HEK293 (cell line): ENCODE data around the gene PSMC3.

Source experiments
- CTCF ChIA-PET: fragments of 350-600 bp; formaldehyde crosslinking; extraction: SDS; loops from one replicate; lab custom pipeline; 2021; ENCODE audit warnings: antibody characterized with exemption; lab: Yijun Ruan, JAX
- POLR2A ChIA-PET: fragments of 300-600 bp; formaldehyde crosslinking; extraction: SDS; loops from one replicate; lab custom pipeline; 2020; ENCODE audit warnings: antibody characterized with exemption, inconsistent platforms; lab: Yijun Ruan, JAX
- H3K27ac ChIP-seq: fragments of 200-500 bp; sonication (Bioruptor generic); 2 replicates; pipeline ENCODE4 v1.5.1; 2014; ENCODE audit warnings: low read depth, low read length, control low read depth, inconsistent platforms; ENCODE audit errors: extremely low read depth
- H3K36me3 ChIP-seq, 2 experiments: fragments of 200-500 bp in 1 of 2; sonication (Bioruptor generic) in 1 of 2; 1 replicate in 1 of 2; 2 replicates in 1 of 2; pipeline ENCODE4 v1.5.1; 2014 to 2017; ENCODE audit warnings: inconsistent platforms in 2 of 2, low read length in 2 of 2; ENCODE audit not compliant: control insufficient read depth in 2 of 2, insufficient read depth in 1 of 2
- H3K4me1 ChIP-seq: fragments of 200-500 bp; sonication (Bioruptor generic); 2 replicates; pipeline ENCODE4 v1.5.1; 2014; ENCODE audit warnings: mild to moderate bottlenecking, low read length, inconsistent platforms; ENCODE audit not compliant: control insufficient read depth, insufficient read depth
- H3K4me3 ChIP-seq: 2 replicates; pipeline ENCODE4 v1.5.1; 2011; ENCODE audit warnings: low read depth, mild to moderate bottlenecking, control low read depth, low read length, moderate library complexity
- H3K9me3 ChIP-seq: fragments of 200-500 bp; sonication (Bioruptor generic); 2 replicates; pipeline ENCODE4 v1.5.1; 2014; ENCODE audit warnings: low read depth, low read length, inconsistent platforms; ENCODE audit not compliant: control insufficient read depth, insufficient read depth
- GLIS2 ChIP-seq: fragments of 450-650 bp; formaldehyde crosslinking; IDR thresholded peaks from 2 replicates; pipeline ENCODE4 v1.5.1; 2016; ENCODE audit warnings: missing biosample characterization, missing genetic modification characterization
- IKZF3 ChIP-seq: fragments of 450-650 bp; IDR thresholded peaks from 2 replicates; pipeline ENCODE4 v1.5.0; 2018; ENCODE audit warnings: missing biosample characterization, mild to moderate bottlenecking, missing genetic modification characterization, moderate library complexity
- KLF9 ChIP-seq: fragments of 450-650 bp; formaldehyde crosslinking; IDR thresholded peaks from 2 replicates; pipeline ENCODE4 v1.5.1; 2016; ENCODE audit warnings: missing biosample characterization, missing genetic modification characterization, low read depth
- PATZ1 ChIP-seq: fragments of 450-650 bp; formaldehyde crosslinking; IDR thresholded peaks from 2 replicates; pipeline ENCODE4 v1.5.1; 2016; ENCODE audit warnings: missing biosample characterization, missing genetic modification characterization
- PRDM6 ChIP-seq: fragments of 450-650 bp; formaldehyde crosslinking; IDR thresholded peaks from 2 replicates; pipeline ENCODE4 v1.5.1; 2017; ENCODE audit warnings: missing biosample characterization, missing genetic modification characterization
- YY2 ChIP-seq: fragments of 450-650 bp; formaldehyde crosslinking; IDR thresholded peaks from 2 replicates; pipeline ENCODE4 v1.5.1; 2016; ENCODE audit warnings: missing biosample characterization, missing genetic modification characterization
- ZBTB21 ChIP-seq: fragments of 450-650 bp; formaldehyde crosslinking; IDR thresholded peaks from 2 replicates; pipeline ENCODE4 v1.5.1; 2017; ENCODE audit warnings: missing biosample characterization, missing genetic modification characterization
- ZBTB48 ChIP-seq: fragments of 450-650 bp; formaldehyde crosslinking; IDR thresholded peaks from 2 replicates; pipeline ENCODE4 v1.5.1; 2016; ENCODE audit warnings: missing biosample characterization, missing genetic modification characterization
- ZEB2 ChIP-seq: fragments of 450-650 bp; formaldehyde crosslinking; IDR thresholded peaks from 2 replicates; pipeline ENCODE4 v1.5.1; 2016; ENCODE audit warnings: missing biosample characterization, missing genetic modification characterization
- ZNF157 ChIP-seq: fragments of 450-650 bp; formaldehyde crosslinking; IDR thresholded peaks from 2 replicates; pipeline ENCODE4 v1.5.1; 2016; ENCODE audit warnings: missing biosample characterization, missing genetic modification characterization
- ZNF18 ChIP-seq: fragments of 450-650 bp; formaldehyde crosslinking; IDR thresholded peaks from 2 replicates; pipeline ENCODE4 v1.5.1; 2016; ENCODE audit warnings: missing biosample characterization, missing genetic modification characterization
- ZNF223 ChIP-seq: fragments of 450-650 bp; formaldehyde crosslinking; IDR thresholded peaks from 2 replicates; pipeline ENCODE4 v1.5.1; 2016; ENCODE audit warnings: missing biosample characterization, missing genetic modification characterization
- ZNF248 ChIP-seq: fragments of 450-650 bp; formaldehyde crosslinking; IDR thresholded peaks from 2 replicates; pipeline ENCODE4 v1.5.1; 2017; ENCODE audit warnings: missing biosample characterization, missing genetic modification characterization
- ZNF274 ChIP-seq, 2 experiments: fragments of 200-500 bp in 1 of 2; fragments of 450-650 bp in 1 of 2; sonication (Bioruptor generic) in 1 of 2; formaldehyde crosslinking in 1 of 2; IDR thresholded peaks; 2 replicates each; pipeline versions ENCODE4 v1.5.1 to v1.6.1; 2014 to 2016; ENCODE audit warnings: borderline replicate concordance in 1 of 2, inconsistent platforms in 1 of 2, low read length in 1 of 2, missing biosample characterization in 1 of 2, missing genetic modification characterization in 1 of 2
- ZNF311 ChIP-seq: fragments of 450-650 bp; formaldehyde crosslinking; IDR thresholded peaks from 2 replicates; pipeline ENCODE4 v1.5.1; 2017; ENCODE audit warnings: missing biosample characterization, missing genetic modification characterization, borderline replicate concordance
- ZNF350 ChIP-seq: fragments of 450-650 bp; formaldehyde crosslinking; IDR thresholded peaks from 2 replicates; pipeline ENCODE4 v1.5.0; 2017; ENCODE audit warnings: missing biosample characterization, mild to moderate bottlenecking, missing genetic modification characterization
- ZNF354C ChIP-seq: fragments of 450-650 bp; formaldehyde crosslinking; IDR thresholded peaks from 2 replicates; pipeline ENCODE4 v1.5.1; 2016; ENCODE audit warnings: missing biosample characterization, missing genetic modification characterization, low read depth, borderline replicate concordance
- ZNF37A ChIP-seq: fragments of 450-650 bp; IDR thresholded peaks from 2 replicates; pipeline ENCODE4 v1.5.1; 2018; ENCODE audit warnings: missing biosample characterization, missing genetic modification characterization
- ZNF423 ChIP-seq: fragments of 450-650 bp; formaldehyde crosslinking; IDR thresholded peaks from 2 replicates; pipeline ENCODE4 v1.5.1; 2016; ENCODE audit warnings: missing biosample characterization, missing genetic modification characterization
- ZNF426 ChIP-seq: fragments of 450-650 bp; formaldehyde crosslinking; IDR thresholded peaks from 2 replicates; pipeline ENCODE4 v1.5.1; 2017; ENCODE audit warnings: missing biosample characterization, missing genetic modification characterization, mild to moderate bottlenecking, inconsistent platforms, moderate library complexity
- ZNF544 ChIP-seq: fragments of 450-650 bp; formaldehyde crosslinking; IDR thresholded peaks from 2 replicates; pipeline ENCODE4 v1.5.0; 2017; ENCODE audit warnings: missing biosample characterization, missing genetic modification characterization
- ZNF600 ChIP-seq: fragments of 450-650 bp; formaldehyde crosslinking; IDR thresholded peaks from 2 replicates; pipeline ENCODE4 v1.5.1; 2016; ENCODE audit warnings: missing biosample characterization, missing genetic modification characterization
- ZNF623 ChIP-seq: fragments of 450-650 bp; formaldehyde crosslinking; IDR thresholded peaks from 2 replicates; pipeline ENCODE4 v1.5.1; 2016; ENCODE audit warnings: missing biosample characterization, missing genetic modification characterization
- ZNF658 ChIP-seq: fragments of 450-650 bp; formaldehyde crosslinking; IDR thresholded peaks from 2 replicates; pipeline ENCODE4; 2016; ENCODE audit warnings: missing biosample characterization, missing genetic modification characterization
- ZNF707 ChIP-seq: fragments of 450-650 bp; formaldehyde crosslinking; IDR thresholded peaks from 2 replicates; pipeline ENCODE4 v1.5.1; 2016; ENCODE audit warnings: missing biosample characterization, missing genetic modification characterization
- TF ChIP-seq, protein P1 (sequence below): fragments of 450-650 bp; formaldehyde crosslinking; IDR thresholded peaks from 2 replicates; pipeline ENCODE4 v1.5.1; 2017; ENCODE audit warnings: missing biosample characterization, mild to moderate bottlenecking, missing genetic modification characterization, moderate library complexity
- TF ChIP-seq, protein P2 (sequence below): fragments of 450-650 bp; IDR thresholded peaks from 2 replicates; pipeline ENCODE4 v1.5.1; 2018; ENCODE audit warnings: missing biosample characterization, mild to moderate bottlenecking, missing genetic modification characterization

Gene PSMC3

GRCh38 chr11:47407746-47408590 lies 18.3 kb downstream of the PSMC3 start, which contains the start of gene SLC39A13:
Gene SLC39A13, plus strand, starts transcription at chr11:47408590. Its CDS starts 1,505 bp downstream, at chr11:47410095.
- peak within 1 kb of the TSS; percentile 86 for H3K4me3 ChIP-seq
- POLR2A ChIA-PET, result interaction anchor here (1.2 to 6.0 kb wide), 3 partner anchors 8 to 34 kb away, joined by 3 to 37 read pairs (median 7); partner anchors contain the start of gene PSMC3
- H3K4me1 ChIP-seq, result no peaks in the 10 kb centered on the region
- CTCF ChIA-PET, result interaction anchor here (0.6 to 4.9 kb wide), 10 partner anchors 9 to 1160 kb away, joined by 3 to 32 read pairs (median 4); partner anchors contain the start of genes ACP2, KBTBD4, MADD and NDUFS3
- H3K9me3 ChIP-seq, result no peaks in the 10 kb centered on the region
- peak within 1 kb of the TSS; percentile 82 for H3K27ac ChIP-seq
- H3K36me3 ChIP-seq, result peaks cover 0 to 25% of the 10 kb centered on the region in 2 experiments; a peak in 1 of 3 replicates
- TF ChIP-seq ZBTB48 (tag by site-specific recombination) (peak; percentile 38; the same call in 1 of the 2 replicates), ZNF707 (no peak), PATZ1 (tag by site-specific recombination) (peak; percentile 74), ZNF423 (tag by site-specific recombination) (no peak), ZNF248 (no peak), ZEB2 (tag by site-specific recombination) (peak; percentile 76), KLF9 (peak; percentile 24; the same call in 1 of the 2 replicates), GLIS2 (peak; percentile 72), IKZF3 (tag by site-specific recombination) (peak; percentile 92), ZNF18 (tag by site-specific recombination) (no peak), ZNF426 (no peak), PRDM6 (tag by site-specific recombination) (no peak), ZNF623 (tag by site-specific recombination) (no peak), ZBTB21 (tag by site-specific recombination) (no peak), ZNF311 (tag by site-specific recombination) (no peak), YY2 (tag by site-specific recombination) (0 out of 2 replicates have a peak, but pooled peaks have one; percentile 20), ZNF274 (IDR thresholded peaks at IDR 0.05; ENCODE audit: low read length) (no peak), ZNF274 (tag by site-specific recombination; IDR thresholded peaks at IDR 0.05; ENCODE audit: borderline replicate concordance) (no peak), ZNF600 (peak; percentile 66), ZNF223 (tag by site-specific recombination) (no peak), ZNF354C (no peak), ZNF544 (tag by site-specific recombination) (no peak), ZNF350 (tag by site-specific recombination) (no peak), ZNF658 (tag by site-specific recombination) (no peak), ZNF157 (tag by site-specific recombination) (no peak), ZNF37A (tag by site-specific recombination) (no peak)
- TF ChIP-seq, protein P1, sequence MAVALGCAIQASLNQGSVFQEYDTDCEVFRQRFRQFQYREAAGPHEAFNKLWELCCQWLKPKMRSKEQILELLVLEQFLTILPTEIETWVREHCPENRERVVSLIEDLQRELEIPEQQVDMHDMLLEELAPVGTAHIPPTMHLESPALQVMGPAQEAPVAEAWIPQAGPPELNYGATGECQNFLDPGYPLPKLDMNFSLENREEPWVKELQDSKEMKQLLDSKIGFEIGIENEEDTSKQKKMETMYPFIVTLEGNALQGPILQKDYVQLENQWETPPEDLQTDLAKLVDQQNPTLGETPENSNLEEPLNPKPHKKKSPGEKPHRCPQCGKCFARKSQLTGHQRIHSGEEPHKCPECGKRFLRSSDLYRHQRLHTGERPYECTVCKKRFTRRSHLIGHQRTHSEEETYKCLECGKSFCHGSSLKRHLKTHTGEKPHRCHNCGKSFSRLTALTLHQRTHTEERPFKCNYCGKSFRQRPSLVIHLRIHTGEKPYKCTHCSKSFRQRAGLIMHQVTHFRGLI, result peak; percentile 73; the same call in 1 of the 2 replicates
- TF ChIP-seq, protein P2, sequence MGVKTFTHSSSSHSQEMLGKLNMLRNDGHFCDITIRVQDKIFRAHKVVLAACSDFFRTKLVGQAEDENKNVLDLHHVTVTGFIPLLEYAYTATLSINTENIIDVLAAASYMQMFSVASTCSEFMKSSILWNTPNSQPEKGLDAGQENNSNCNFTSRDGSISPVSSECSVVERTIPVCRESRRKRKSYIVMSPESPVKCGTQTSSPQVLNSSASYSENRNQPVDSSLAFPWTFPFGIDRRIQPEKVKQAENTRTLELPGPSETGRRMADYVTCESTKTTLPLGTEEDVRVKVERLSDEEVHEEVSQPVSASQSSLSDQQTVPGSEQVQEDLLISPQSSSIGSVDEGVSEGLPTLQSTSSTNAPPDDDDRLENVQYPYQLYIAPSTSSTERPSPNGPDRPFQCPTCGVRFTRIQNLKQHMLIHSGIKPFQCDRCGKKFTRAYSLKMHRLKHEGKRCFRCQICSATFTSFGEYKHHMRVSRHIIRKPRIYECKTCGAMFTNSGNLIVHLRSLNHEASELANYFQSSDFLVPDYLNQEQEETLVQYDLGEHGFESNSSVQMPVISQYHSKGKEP (tag by site-specific recombination), result peak; percentile 69
